Measurements from ENCODE around the gene VEGFD.

DNA sequence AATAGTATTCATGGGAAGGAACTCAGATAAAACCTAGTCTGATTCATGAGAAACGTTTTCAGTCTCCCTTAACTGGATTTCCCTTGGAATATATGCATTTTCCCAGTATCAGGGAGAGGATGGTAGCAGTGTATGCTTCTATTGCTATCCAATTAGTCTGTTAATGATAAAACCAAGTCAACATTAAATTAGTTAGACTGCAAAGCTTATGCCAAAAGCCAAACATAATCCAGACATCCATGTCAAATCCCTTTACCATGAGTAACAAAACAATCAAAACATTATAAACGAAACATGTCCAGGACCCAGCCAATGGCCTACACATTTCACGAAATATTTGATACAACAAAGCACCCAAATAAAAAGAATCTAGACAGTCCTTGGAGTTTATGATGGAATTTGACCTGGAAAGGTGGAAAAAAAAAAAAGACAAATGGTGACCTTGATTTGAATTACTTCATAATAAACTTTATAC lies 34.5 kb upstream of the VEGFD start:
- no peak for TF ChIP-seq CTCF (IDR thresholded peaks at IDR 0.05; ENCODE audit: low read length)
- TF ChIP-seq EZH2 (IDR thresholded peaks at IDR 0.05; ENCODE audit: borderline replicate concordance, low read length): no peak
